PFSK-1 (cell line): ENCODE measurements around the gene ZIC5.

ENCODE experiments used
- FOXP2 ChIP-seq: optimal IDR thresholded peaks from 2 replicates; pipeline ENCODE3; 2011; ENCODE audit warnings: borderline replicate concordance, control low read depth, inconsistent platforms; ENCODE audit not compliant: insufficient read depth; ENCODE audit errors: extremely low read length, extremely low read depth
- POLR2AphosphoS5 ChIP-seq: IDR thresholded peaks from 2 replicates; pipeline ENCODE4 v1.6.1; 2012; ENCODE audit warnings: low read depth, mild to moderate bottlenecking, control low read depth, low read length, moderate library complexity
- SIN3A ChIP-seq: IDR thresholded peaks from 2 replicates; pipeline ENCODE4 v1.6.1; 2012; ENCODE audit warnings: mild to moderate bottlenecking, low read length, moderate library complexity, borderline replicate concordance; ENCODE audit not compliant: insufficient read depth
- TAF1 ChIP-seq: IDR thresholded peaks from 2 replicates; pipeline ENCODE4 v1.6.1; 2012; ENCODE audit warnings: low read length, control low read depth, borderline replicate concordance; ENCODE audit not compliant: insufficient read depth
- TF ChIP-seq, protein P1 (sequence below), 2 experiments: IDR thresholded peaks; 2 replicates each; pipeline versions ENCODE4 v1.6.1 to v1.8.0; 2011 to 2012; ENCODE audit warnings: low read depth in 2 of 2, low read length in 2 of 2, control low read depth in 1 of 2, inconsistent platforms in 1 of 2, mild to moderate bottlenecking in 1 of 2, moderate library complexity in 1 of 2; ENCODE audit not compliant: insufficient read depth in 1 of 2

ZIC5 gene

DNA sequence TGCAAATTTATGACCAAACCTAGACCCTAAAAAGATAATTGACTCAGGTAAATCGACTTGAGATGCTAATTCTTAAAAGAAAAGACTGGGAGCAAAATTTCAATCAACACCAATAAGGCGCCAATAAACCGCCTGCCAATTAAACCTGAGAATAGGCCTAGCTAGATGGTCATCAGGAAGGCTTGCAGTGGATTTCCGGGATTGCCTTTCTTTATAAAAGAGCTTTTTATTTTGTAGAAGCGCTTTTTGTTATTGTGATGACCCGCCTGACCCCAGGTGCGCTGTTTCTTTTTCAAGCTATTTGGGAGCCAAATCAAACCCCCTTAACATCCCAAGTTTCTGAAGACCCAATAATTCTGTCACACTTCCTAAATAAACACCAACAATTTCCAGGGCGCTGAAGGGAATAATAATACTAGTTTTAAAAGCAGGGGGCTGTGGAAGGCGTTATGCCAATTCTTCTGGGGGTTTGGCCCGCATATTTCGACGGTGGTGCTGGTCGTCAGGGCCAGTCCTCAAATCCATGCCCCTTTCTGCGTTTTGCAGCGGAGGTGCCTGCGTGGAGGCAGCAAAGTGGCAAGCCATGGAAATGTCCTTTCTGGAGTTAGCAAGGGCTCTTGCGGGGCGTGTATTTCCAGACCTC, 2.9 kb upstream of the ZIC5 start:
- TF ChIP-seq POLR2AphosphoS5, result no peak
- no peak for TF ChIP-seq SIN3A
- no peak for TF ChIP-seq FOXP2
- no peak for TF ChIP-seq TAF1
- TF ChIP-seq, protein P1, sequence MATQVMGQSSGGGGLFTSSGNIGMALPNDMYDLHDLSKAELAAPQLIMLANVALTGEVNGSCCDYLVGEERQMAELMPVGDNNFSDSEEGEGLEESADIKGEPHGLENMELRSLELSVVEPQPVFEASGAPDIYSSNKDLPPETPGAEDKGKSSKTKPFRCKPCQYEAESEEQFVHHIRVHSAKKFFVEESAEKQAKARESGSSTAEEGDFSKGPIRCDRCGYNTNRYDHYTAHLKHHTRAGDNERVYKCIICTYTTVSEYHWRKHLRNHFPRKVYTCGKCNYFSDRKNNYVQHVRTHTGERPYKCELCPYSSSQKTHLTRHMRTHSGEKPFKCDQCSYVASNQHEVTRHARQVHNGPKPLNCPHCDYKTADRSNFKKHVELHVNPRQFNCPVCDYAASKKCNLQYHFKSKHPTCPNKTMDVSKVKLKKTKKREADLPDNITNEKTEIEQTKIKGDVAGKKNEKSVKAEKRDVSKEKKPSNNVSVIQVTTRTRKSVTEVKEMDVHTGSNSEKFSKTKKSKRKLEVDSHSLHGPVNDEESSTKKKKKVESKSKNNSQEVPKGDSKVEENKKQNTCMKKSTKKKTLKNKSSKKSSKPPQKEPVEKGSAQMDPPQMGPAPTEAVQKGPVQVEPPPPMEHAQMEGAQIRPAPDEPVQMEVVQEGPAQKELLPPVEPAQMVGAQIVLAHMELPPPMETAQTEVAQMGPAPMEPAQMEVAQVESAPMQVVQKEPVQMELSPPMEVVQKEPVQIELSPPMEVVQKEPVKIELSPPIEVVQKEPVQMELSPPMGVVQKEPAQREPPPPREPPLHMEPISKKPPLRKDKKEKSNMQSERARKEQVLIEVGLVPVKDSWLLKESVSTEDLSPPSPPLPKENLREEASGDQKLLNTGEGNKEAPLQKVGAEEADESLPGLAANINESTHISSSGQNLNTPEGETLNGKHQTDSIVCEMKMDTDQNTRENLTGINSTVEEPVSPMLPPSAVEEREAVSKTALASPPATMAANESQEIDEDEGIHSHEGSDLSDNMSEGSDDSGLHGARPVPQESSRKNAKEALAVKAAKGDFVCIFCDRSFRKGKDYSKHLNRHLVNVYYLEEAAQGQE (IDR thresholded peaks at IDR 0.05; ENCODE audit: insufficient read depth in 1 of 2, low read depth in 2 of 2, low read length in 2 of 2), result no peak

DNA sequence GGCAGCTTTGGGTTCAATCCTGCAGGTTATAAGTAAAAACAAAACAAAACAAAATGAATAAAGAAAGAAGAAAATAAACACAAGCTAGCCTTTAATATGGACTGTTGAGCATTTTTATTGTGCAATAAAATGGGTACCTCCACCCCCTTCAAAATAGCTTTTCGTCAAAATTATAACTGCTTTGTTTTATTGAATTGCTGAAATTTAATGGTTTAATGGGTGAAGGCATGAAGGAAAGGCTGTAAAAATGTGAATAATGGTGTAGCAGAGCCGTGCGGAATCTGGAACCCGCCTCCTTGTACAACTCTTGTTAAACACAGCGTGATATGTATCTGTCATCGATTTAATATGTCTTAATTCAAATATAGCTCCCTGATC, 2.2 kb upstream of the ZIC5 start:
- TF ChIP-seq POLR2AphosphoS5 (no peak), TAF1 (no peak), SIN3A (no peak), FOXP2 (no peak)
- TF ChIP-seq, protein P1 (IDR thresholded peaks at IDR 0.05; ENCODE audit: insufficient read depth in 1 of 2, low read depth in 2 of 2, low read length in 2 of 2), result no peak

DNA sequence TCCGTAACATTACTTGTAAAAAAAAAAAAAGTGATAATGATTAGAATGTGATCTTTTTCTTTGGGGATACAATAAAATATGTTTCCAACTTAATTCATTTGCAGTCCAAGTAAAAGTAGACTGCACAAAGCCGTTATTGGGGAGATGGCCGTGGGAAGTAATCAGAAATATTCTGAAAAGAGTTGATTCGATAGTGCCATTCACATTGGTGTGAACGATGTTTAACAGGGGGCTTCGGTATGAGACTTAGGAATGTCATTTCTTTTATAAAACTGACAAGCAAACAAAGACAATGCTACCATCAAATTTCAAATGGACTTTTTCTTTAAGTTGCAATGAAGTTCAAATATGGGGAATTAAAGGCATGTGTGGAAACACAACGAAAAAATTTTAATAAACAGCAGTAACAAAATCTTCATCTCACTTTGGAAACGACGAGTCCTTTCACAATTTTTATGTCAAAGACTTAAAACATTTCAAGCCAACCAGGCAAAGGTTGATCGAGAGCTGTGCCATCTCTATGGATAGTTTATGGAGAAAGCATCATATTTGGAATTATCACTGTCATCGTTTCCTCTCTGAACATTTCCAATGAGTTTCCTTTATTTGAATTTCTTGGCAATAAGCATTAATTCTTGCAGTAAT, 1.7 kb upstream of the ZIC5 start:
- TF ChIP-seq POLR2AphosphoS5 (no peak), TAF1 (no peak), SIN3A (no peak), FOXP2 (no peak)
- TF ChIP-seq, protein P1 (IDR thresholded peaks at IDR 0.05; ENCODE audit: insufficient read depth in 1 of 2, low read depth in 2 of 2, low read length in 2 of 2), result no peak

DNA sequence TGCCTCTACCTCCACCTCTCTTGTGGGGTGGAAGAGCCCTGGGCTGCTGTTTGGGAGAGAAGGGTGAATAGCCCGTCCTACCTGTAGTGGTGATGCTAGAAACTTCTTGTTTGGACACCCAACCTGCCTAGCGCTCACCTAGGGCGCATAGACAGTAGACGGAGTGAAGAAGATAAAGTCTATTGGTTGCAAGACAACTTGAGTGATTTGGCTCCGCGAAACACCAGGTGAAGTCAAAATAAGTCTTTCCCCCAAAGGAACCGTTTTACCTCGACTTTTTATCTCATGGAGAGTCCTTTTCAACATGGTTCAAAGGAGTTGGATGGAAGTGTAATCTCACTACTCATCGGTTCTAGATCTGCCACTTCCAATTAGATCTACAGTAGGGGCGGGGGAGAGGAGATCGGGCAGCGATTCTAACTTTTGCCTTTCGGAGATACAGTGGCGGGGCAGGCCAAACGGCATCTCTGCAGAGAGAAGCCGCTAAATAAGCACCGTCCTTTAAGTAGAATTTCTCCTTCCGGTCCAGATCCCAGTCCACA, 694 bp upstream of the ZIC5 start:
- TF ChIP-seq TAF1, result no peak
- TF ChIP-seq, protein P1 (IDR thresholded peaks at IDR 0.05; ENCODE audit: insufficient read depth in 1 of 2, low read depth in 2 of 2, low read length in 2 of 2), result no peak
